KOPT-K1 (cell line): Measurements from ENCODE around the gene CYP26B1.

Source experiments
- H3K27ac ChIP-seq: fragments of 200-600 bp; sonication (generic); 2 replicates; pipeline ENCODE4 v1.5.1; 2016; ENCODE audit warnings: antibody characterized with exemption, mild to moderate bottlenecking, low read depth, low read length; ENCODE audit not compliant: poor library complexity, severe bottlenecking
- H3K36me3 ChIP-seq: fragments of 200-600 bp; sonication (generic); 2 replicates; pipeline ENCODE4 v1.5.1; 2017; ENCODE audit warnings: antibody characterized with exemption, mild to moderate bottlenecking, low read length, moderate library complexity; ENCODE audit not compliant: insufficient read depth
- H3K9me3 ChIP-seq: fragments of 200-600 bp; sonication (generic); 2 replicates; pipeline ENCODE4 v1.5.1; 2017; ENCODE audit warnings: antibody characterized with exemption, low read length, mild to moderate bottlenecking; ENCODE audit not compliant: insufficient read depth, poor library complexity, severe bottlenecking

CYP26B1 gene, protein sequence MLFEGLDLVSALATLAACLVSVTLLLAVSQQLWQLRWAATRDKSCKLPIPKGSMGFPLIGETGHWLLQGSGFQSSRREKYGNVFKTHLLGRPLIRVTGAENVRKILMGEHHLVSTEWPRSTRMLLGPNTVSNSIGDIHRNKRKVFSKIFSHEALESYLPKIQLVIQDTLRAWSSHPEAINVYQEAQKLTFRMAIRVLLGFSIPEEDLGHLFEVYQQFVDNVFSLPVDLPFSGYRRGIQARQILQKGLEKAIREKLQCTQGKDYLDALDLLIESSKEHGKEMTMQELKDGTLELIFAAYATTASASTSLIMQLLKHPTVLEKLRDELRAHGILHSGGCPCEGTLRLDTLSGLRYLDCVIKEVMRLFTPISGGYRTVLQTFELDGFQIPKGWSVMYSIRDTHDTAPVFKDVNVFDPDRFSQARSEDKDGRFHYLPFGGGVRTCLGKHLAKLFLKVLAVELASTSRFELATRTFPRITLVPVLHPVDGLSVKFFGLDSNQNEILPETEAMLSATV

GRCh38 chr2:72147303-72147971, at the start of gene CYP26B1:
Gene CYP26B1 (minus strand): TSS chr2:72147862. CDS start chr2:72147834, 28 bp downstream.
- Histone ChIP-seq H3K36me3 (no peaks in the 10 kb centered on the region), H3K27ac (no peak within 1 kb of the TSS)

DNA sequence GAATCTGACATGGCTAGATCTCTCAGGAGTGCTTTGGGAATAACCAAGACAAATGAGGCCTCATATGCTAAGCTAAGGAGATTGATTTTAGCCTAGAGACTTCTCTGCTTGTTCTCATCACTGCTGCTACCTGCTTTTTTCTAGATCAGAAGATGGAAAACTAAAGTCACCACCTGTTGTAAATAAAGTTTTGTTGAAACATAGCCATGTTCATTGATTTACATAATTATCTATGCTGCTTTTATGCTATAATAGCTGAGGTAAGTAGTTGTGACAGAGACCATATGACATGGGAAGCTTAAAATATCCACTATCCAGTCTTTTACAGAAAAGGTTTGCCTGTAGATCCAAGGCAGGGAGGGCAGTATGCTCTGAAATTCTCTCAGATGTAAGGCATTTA, 46.1 kb upstream of the CYP26B1 start:
- Histone ChIP-seq H3K36me3 (no peaks in the 10 kb centered on the region), H3K27ac (no peak overlapping the region), H3K9me3 (no peaks in the 10 kb centered on the region)

More at GRCh38 chr2:72147303-72147971, at the start of gene CYP26B1:
- H3K9me3 ChIP-seq, result peaks cover 28% of the 10 kb centered on the region

GRCh38 chr2:72191441-72191840, 43.8 kb upstream of the CYP26B1 start:
- Histone ChIP-seq H3K27ac (no peak overlapping the region), H3K36me3 (no peaks in the 10 kb centered on the region), H3K9me3 (peaks cover 19% of the 10 kb centered on the region)

GRCh38 chr2:72185206-72185605, 37.5 kb upstream of the CYP26B1 start:
- H3K36me3 ChIP-seq, result no peaks in the 10 kb centered on the region
- peaks cover 19% of the 10 kb centered on the region for H3K9me3 ChIP-seq
- H3K27ac ChIP-seq, result no peak overlapping the region

DNA sequence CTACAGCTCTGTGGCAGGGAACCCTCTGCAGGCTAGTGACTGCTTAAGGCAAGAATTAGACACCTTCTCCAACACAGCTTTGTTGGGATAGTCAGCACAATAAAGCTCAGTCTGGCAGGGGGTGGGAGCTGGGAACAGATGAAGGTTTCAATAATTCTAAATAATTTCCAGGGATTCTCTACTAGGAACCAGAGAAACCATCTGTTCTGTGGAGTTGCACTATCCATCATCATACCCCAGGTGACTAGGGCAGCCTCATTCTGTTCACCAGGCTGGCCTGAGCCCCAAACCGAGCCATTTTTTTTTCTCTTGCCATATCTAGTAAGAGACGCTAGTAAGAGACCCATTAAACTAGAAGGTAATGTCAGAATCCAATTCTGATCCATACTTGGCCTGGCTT, 35.8 kb upstream of the CYP26B1 start:
- H3K9me3 ChIP-seq, result peaks cover 19% of the 10 kb centered on the region
- no peak overlapping the region for H3K27ac ChIP-seq
- H3K36me3 ChIP-seq, result no peaks in the 10 kb centered on the region

DNA sequence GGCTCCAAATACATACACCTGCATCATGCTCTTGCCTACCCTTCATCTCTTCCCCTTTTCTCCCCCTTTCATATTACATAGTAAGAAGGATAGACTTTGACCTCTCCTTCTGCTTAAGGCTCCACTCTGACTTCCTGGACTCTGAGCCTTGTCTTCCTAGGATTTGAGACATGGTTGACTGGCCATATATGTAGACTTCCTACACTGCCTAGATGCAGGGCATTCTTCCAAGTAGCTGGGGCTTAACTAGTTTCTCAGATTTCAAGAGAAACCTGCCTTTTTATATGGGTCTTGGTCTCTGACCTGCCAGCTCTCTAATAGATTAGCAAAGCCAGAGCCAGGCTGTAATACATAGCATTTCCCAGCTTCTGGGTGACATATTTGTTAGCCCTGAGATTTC, 35.4 kb upstream of the CYP26B1 start:
- H3K9me3 ChIP-seq, result peaks cover 14% of the 10 kb centered on the region
- H3K36me3 ChIP-seq, result no peaks in the 10 kb centered on the region
- H3K27ac ChIP-seq, result no peak overlapping the region

DNA sequence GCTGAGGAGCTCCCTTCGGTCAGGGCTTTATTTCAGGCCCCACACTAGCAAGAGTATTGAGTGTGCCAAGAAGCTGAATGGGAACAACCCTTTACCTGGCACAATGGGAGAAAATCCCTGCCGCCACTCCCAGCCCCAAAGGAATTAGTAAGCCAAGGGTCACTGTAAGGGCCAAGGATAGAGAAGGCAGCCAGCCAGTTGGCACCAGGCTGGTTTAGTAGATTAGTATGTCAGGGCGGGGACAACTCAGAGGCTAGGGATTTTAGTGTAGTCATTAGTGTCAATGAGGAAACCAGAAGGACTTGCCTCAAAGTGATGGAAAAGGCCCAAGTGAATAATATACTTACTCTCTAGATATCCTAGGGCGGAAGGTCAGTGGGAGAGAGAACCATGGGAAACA, 34.9 kb upstream of the CYP26B1 start:
- Histone ChIP-seq H3K9me3 (peaks cover 10% of the 10 kb centered on the region), H3K36me3 (no peaks in the 10 kb centered on the region), H3K27ac (no peak overlapping the region)

GRCh38 chr2:72181616-72182015, 34.0 kb upstream of the CYP26B1 start:
- no peaks in the 10 kb centered on the region for H3K36me3 ChIP-seq
- H3K27ac ChIP-seq, result no peak overlapping the region
- H3K9me3 ChIP-seq, result peaks cover under 1% of the 10 kb centered on the region

DNA sequence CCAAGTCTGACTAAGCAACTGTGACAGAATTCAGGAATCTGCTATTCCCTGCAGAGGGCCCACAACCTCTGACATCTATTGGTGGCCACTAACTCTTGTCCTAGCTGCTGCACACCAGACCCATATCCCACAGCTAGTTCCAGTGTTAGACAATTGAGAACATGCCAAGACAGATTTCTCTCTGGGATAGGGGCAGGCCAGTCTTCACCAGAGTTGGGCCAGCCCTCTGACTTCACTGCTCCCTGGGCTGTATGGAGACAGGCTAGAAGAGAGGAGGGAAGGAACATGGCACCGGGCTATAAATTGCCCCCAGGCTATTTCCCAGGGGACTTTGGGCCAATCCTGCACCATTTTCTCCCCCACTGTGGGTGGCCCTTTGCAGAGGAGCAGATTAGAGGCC, 32.7 kb upstream of the CYP26B1 start:
- H3K27ac ChIP-seq, result no peak overlapping the region
- no peaks in the 10 kb centered on the region for H3K36me3 ChIP-seq

DNA sequence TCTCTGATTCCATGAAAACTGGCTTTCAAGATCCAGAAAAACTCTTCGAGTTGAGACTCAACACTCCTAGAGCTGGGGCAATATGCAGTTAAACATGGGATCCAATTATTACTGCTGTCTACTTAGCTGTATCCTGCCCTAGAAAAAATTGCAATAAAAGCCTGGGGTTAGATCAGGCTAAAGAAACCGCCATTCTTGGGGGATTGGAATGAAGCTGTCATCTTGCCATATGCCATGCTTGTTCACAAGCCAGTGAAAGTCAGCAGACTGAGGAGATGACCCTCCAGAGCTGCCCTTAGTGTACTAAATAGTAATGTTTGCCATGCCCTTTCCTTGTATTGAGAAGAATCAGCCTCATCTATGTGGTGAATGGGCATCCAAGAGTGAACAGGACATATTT, 30.9 kb upstream of the CYP26B1 start:
- H3K27ac ChIP-seq, result no peak overlapping the region
- H3K36me3 ChIP-seq, result no peaks in the 10 kb centered on the region
- no peaks in the 10 kb centered on the region for H3K9me3 ChIP-seq

More for the DNA sequence above, 32.7 kb upstream of the CYP26B1 start:
- H3K9me3 ChIP-seq, result no peaks in the 10 kb centered on the region

DNA sequence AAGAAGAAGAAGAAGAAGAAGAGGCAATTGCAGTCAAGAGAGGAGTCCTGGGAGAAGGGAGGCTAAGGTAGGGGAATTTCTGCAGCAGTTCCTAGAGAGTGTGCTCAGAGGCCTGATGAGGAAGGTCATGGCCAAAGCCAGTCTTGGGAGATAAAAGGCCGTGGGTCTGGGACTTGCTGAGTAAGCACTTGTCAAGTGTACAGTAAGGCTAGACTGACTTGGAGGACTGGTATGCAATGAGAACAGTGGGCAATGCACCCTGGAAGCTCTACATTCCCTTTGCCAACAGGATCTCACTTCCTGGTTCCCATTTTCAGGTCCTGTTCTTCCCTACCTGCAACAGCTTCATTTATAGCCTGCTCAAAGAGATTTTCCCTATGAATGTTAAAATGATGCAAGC, 28.6 kb upstream of the CYP26B1 start:
- H3K36me3 ChIP-seq, result no peaks in the 10 kb centered on the region
- H3K9me3 ChIP-seq, result no peaks in the 10 kb centered on the region
- H3K27ac ChIP-seq, result no peak overlapping the region

DNA sequence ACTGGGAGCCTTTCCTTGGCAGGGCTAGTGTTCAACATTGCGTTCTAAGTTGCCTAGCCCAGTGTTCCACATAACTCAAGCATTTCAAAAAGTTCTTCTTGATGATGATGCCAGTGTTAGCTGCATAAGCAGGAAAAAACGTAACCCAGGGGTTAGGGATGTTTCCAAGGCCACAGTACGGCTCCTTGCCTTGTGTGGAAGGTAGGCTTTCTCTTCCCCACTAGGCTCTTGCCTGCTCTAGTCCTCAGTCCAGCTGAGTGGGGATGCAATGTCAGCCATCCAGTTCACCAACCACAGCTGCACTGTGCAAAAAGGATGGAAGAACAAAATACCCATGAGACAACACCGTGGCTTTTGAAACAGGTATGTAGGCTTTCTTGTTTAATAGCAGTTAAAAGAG, 28.0 kb upstream of the CYP26B1 start:
- no peak overlapping the region for H3K27ac ChIP-seq
- H3K9me3 ChIP-seq, result no peaks in the 10 kb centered on the region
- H3K36me3 ChIP-seq, result no peaks in the 10 kb centered on the region

- Histone ChIP-seq H3K9me3 (no peaks in the 10 kb centered on the region), H3K36me3 (no peaks in the 10 kb centered on the region), H3K27ac (no peak overlapping the region)
Measured at GRCh38 chr2:72173640-72174321, 26.1 kb upstream of the CYP26B1 start.

DNA sequence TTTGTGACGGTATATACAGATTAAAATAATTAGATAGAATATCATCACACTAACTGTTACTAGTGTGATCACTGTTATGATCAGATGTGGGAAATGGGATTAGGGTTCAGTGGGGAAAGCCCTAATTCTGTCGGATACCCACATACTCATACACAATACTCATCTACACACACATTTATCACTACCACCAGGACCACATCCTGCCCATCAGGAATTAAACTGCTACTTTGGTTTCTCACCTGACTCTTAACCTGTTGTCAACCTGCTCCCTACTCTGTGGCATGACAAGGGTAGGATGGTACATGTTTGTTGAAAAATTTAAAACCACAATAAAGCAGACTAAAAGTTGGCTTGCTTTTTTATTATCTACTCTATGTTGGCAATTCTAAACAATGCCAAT, 24.8 kb upstream of the CYP26B1 start:
- Histone ChIP-seq H3K9me3 (no peaks in the 10 kb centered on the region), H3K27ac (no peak overlapping the region), H3K36me3 (no peaks in the 10 kb centered on the region)

GRCh38 chr2:72166279-72166678, 18.6 kb upstream of the CYP26B1 start:
- Histone ChIP-seq H3K36me3 (no peaks in the 10 kb centered on the region), H3K27ac (no peak overlapping the region), H3K9me3 (no peaks in the 10 kb centered on the region)
